H9 (cell line): ENCODE data around the gene TRAF3. TPM values are rescaled to one million over a fixed set of nuclear protein-coding genes. Genes with fewer than 3 reads are reported as not detected.

Source experiments
- DNase-seq: peaks from one replicate; pipeline ENCODE4 v3.0.0-alpha.2; 2017
- H2AFZ ChIP-seq: one replicate; pipeline ENCODE4 v1.6.1; 2013; ENCODE audit warnings: mild to moderate bottlenecking, low read length, control low read depth, moderate library complexity
- H2AK5ac ChIP-seq: 2 replicates; pipeline ENCODE4 v1.6.1; 2013; ENCODE audit warnings: low read length, control low read depth, mixed read lengths; ENCODE audit not compliant: insufficient read length
- H2BK120ac ChIP-seq: one replicate; pipeline ENCODE4 v1.6.1; 2013; ENCODE audit warnings: low read depth, mild to moderate bottlenecking, low read length, control low read depth, inconsistent platforms; ENCODE audit not compliant: poor library complexity, severe bottlenecking
- H2BK12ac ChIP-seq: 2 replicates; pipeline ENCODE4 v1.6.1; 2013; ENCODE audit warnings: low read length, control low read depth, mixed read lengths, low read depth; ENCODE audit not compliant: insufficient read length
- H2BK15ac ChIP-seq: 2 replicates; pipeline ENCODE4 v1.6.1; 2013; ENCODE audit warnings: low read depth, low read length, control low read depth
- H2BK20ac ChIP-seq: one replicate; pipeline ENCODE4 v1.6.1; 2013; ENCODE audit warnings: low read depth, mild to moderate bottlenecking, low read length, control low read depth, inconsistent platforms; ENCODE audit not compliant: poor library complexity, severe bottlenecking
- H2BK5ac ChIP-seq: 2 replicates; pipeline ENCODE4 v1.6.1; 2013; ENCODE audit warnings: low read length, control low read depth, mixed read lengths; ENCODE audit not compliant: insufficient read length
- H3K14ac ChIP-seq: 2 replicates; pipeline ENCODE4 v1.6.1; 2013; ENCODE audit warnings: low read length, control low read depth; ENCODE audit not compliant: insufficient read depth
- H3K18ac ChIP-seq: 2 replicates; pipeline ENCODE4 v1.6.1; 2013; ENCODE audit warnings: low read depth, mild to moderate bottlenecking, mixed read lengths, low read length, control low read depth; ENCODE audit not compliant: insufficient read length
- H3K23ac ChIP-seq: 2 replicates; pipeline ENCODE4 v1.6.1; 2013; ENCODE audit warnings: low read length, control low read depth, mixed read lengths, low read depth; ENCODE audit not compliant: insufficient read length
- H3K23me2 ChIP-seq: 2 replicates; pipeline ENCODE4 v1.6.1; 2013; ENCODE audit warnings: low read depth, mild to moderate bottlenecking, mixed read lengths, low read length, control low read depth; ENCODE audit not compliant: insufficient read length, poor library complexity, severe bottlenecking
- H3K27ac ChIP-seq: 2 replicates; pipeline ENCODE4 v1.5.1; 2013; ENCODE audit warnings: low read length, control low read depth, mixed read lengths, low read depth; ENCODE audit not compliant: insufficient read length
- H3K27me3 ChIP-seq: 2 replicates; pipeline ENCODE4 v1.6.1; 2013; ENCODE audit warnings: low read length, control low read depth, inconsistent platforms; ENCODE audit not compliant: insufficient read depth
- H3K4ac ChIP-seq: 2 replicates; pipeline ENCODE4 v1.6.1; 2013; ENCODE audit warnings: low read depth, mild to moderate bottlenecking, control low read depth, inconsistent platforms, low read length, moderate library complexity
- H3K4me1 ChIP-seq: 2 replicates; pipeline ENCODE4 v1.6.1; 2013; ENCODE audit warnings: low read length, control low read depth, inconsistent platforms; ENCODE audit not compliant: insufficient read depth
- H3K4me2 ChIP-seq: 2 replicates; pipeline ENCODE4 v1.6.1; 2013; ENCODE audit warnings: low read length, control low read depth, mixed read lengths; ENCODE audit not compliant: insufficient read length, insufficient read depth
- H3K56ac ChIP-seq: 2 replicates; pipeline ENCODE4 v1.6.1; 2013; ENCODE audit warnings: low read depth, mild to moderate bottlenecking, mixed read lengths, low read length, control low read depth; ENCODE audit not compliant: insufficient read length
- H3K79me1 ChIP-seq: 2 replicates; pipeline ENCODE4 v1.6.1; 2013; ENCODE audit warnings: low read depth, mild to moderate bottlenecking, moderate library complexity, low read length, control low read depth, inconsistent platforms; ENCODE audit not compliant: insufficient read depth, poor library complexity, severe bottlenecking
- H3K79me2 ChIP-seq: 2 replicates; pipeline ENCODE4 v1.6.1; 2013; ENCODE audit warnings: low read length, control low read depth, inconsistent platforms; ENCODE audit not compliant: insufficient read depth
- H3K9ac ChIP-seq: 2 replicates; pipeline ENCODE4 v1.6.1; 2013; ENCODE audit warnings: low read length, control low read depth, mixed read lengths; ENCODE audit not compliant: insufficient read length; ENCODE audit errors: extremely low read depth
- H3K9me3 ChIP-seq: one replicate; pipeline ENCODE4 v1.6.1; 2013; ENCODE audit warnings: low read depth, low read length, inconsistent platforms; ENCODE audit not compliant: control insufficient read depth
- H3T11ph ChIP-seq: one replicate; pipeline ENCODE4 v1.6.1; 2013; ENCODE audit warnings: mild to moderate bottlenecking, low read length, control low read depth, inconsistent platforms
- H4K20me1 ChIP-seq: one replicate; pipeline ENCODE4 v1.6.1; 2013; ENCODE audit not compliant: control insufficient read depth, insufficient read length, insufficient read depth
- H4K5ac ChIP-seq: 2 replicates; pipeline ENCODE4 v1.6.1; 2013; ENCODE audit warnings: low read depth, mild to moderate bottlenecking, mixed read lengths, low read length, control low read depth; ENCODE audit not compliant: insufficient read length
- H4K8ac ChIP-seq: replicated peaks from 2 replicates; pipeline ENCODE4 v1.6.1; 2013; ENCODE audit warnings: low read length, control low read depth, mixed read lengths, low read depth; ENCODE audit not compliant: insufficient read length
- H4K91ac ChIP-seq: 2 replicates; pipeline ENCODE4 v1.6.1; 2013; ENCODE audit warnings: low read depth, mild to moderate bottlenecking, moderate library complexity, mixed read lengths, low read length, control low read depth; ENCODE audit not compliant: insufficient read length
- H3K27ac Mint-ChIP-seq, 3 experiments: 2 replicates in 2 of 3; 3 replicates in 1 of 3; pipeline ENCODE4 v1.8.0; 2020 to 2021; ENCODE audit warnings: mixed read lengths in 3 of 3, mild to moderate bottlenecking in 1 of 3, moderate library complexity in 1 of 3
- H3K27me3 Mint-ChIP-seq: 2 replicates; pipeline ENCODE4 v1.8.0; 2021; ENCODE audit warnings: low read depth, mild to moderate bottlenecking, moderate library complexity, mixed read lengths
- H3K36me3 Mint-ChIP-seq, 3 experiments: 2 replicates in 2 of 3; 3 replicates in 1 of 3; pipeline ENCODE4 v1.8.0; 2020 to 2021; ENCODE audit warnings: low read depth in 3 of 3, mixed read lengths in 3 of 3; ENCODE audit not compliant: insufficient read depth in 1 of 3
- H3K4me1 Mint-ChIP-seq, 2 experiments: 2 replicates each; pipeline ENCODE4 v1.8.0; 2020; ENCODE audit warnings: mixed read lengths in 2 of 2
- H3K4me3 Mint-ChIP-seq, 2 experiments: 2 replicates in 1 of 2; 3 replicates in 1 of 2; pipeline ENCODE4 v1.8.0; 2020 to 2021; ENCODE audit warnings: mild to moderate bottlenecking in 2 of 2, mixed read lengths in 2 of 2, moderate library complexity in 1 of 2
- H3K9me3 Mint-ChIP-seq, 2 experiments: 2 replicates in 1 of 2; 3 replicates in 1 of 2; pipeline ENCODE4 v1.8.0; 2020; ENCODE audit warnings: mild to moderate bottlenecking in 2 of 2, mixed read lengths in 2 of 2, moderate library complexity in 1 of 2
- CTCF ChIP-seq: fragments of 200-600 bp; sonication (generic); conservative IDR thresholded peaks from 3 replicates; pipeline ENCODE4 v1.8.0; 2021; ENCODE audit warnings: antibody characterized with exemption, mild to moderate bottlenecking
- WGBS: extraction: QIAGEN DNeasy Blood & Tissue Kit; methylation state at CpG from one replicate; pipeline ENCODE4 v1.1.7; 2013; ENCODE audit warnings: missing lambda C conversion rate, low lambda C conversion rate, mixed read lengths; ENCODE audit not compliant: insufficient read length; ENCODE audit errors: extremely low coverage; 5-methylcytosine and 5-hydroxymethylcytosine counted together
- total RNA-seq: library from RNA; stranded (reverse); gene quantifications from 2 replicates; pipeline ENCODE4 v1.2.1, GENCODE V29; 2021

Gene TRAF3
- total RNA-seq, 1 experiment from 2014 or later, result 9.6 TPM

- no peak overlapping the region for H3K14ac ChIP-seq
- H2AK5ac ChIP-seq, result no peak overlapping the region
- no peak overlapping the region for H3K4ac ChIP-seq
- H3K36me3 Mint-ChIP-seq, result peaks cover 25 to 40% (median 35%) of the 10 kb centered on the region in 3 experiments
- peaks cover 16 to 17% of the 10 kb centered on the region in 2 experiments for H3K9me3 Mint-ChIP-seq
- no peaks in the 10 kb centered on the region for H4K20me1 ChIP-seq
- no peak overlapping the region for H3K4me2 ChIP-seq
- no peak overlapping the region for H3K56ac ChIP-seq
- no peaks in the 10 kb centered on the region for H3K27me3 ChIP-seq
- H3K18ac ChIP-seq, result no peak overlapping the region
- H4K5ac ChIP-seq, result no peak overlapping the region
- DNase-seq, result no peak
- H3T11ph ChIP-seq, result no peak overlapping the region
- no peaks in the 10 kb centered on the region for H3K79me1 ChIP-seq
- no peaks in the 10 kb centered on the region for H3K27me3 Mint-ChIP-seq
- H2BK12ac ChIP-seq, result no peak overlapping the region
- H2BK120ac ChIP-seq, result no peak overlapping the region
- H2BK5ac ChIP-seq, result no peak overlapping the region
- H2AFZ ChIP-seq, result no peak overlapping the region
- no peak overlapping the region; a peak in 1 of 7 replicates for H3K27ac Mint-ChIP-seq
- H3K4me3 Mint-ChIP-seq, result no peak overlapping the region
- no peak overlapping the region for H4K8ac ChIP-seq
- H2BK20ac ChIP-seq, result no peak overlapping the region
- no peak overlapping the region for H3K27ac ChIP-seq
- no peak overlapping the region for H2BK15ac ChIP-seq
- H3K79me2 ChIP-seq, result no peaks in the 10 kb centered on the region
- H4K91ac ChIP-seq, result no peak overlapping the region
- no peaks in the 10 kb centered on the region for H3K23me2 ChIP-seq
- H3K4me1 ChIP-seq, result no peaks in the 10 kb centered on the region
- H3K9me3 ChIP-seq, result no peaks in the 10 kb centered on the region
- WGBS, result no CpG with 5 or more reads among the region's 33 CpGs
- no peaks in the 10 kb centered on the region; a peak in 1 of 4 replicates for H3K4me1 Mint-ChIP-seq
- H3K9ac ChIP-seq, result no peak overlapping the region
- H3K23ac ChIP-seq, result no peak overlapping the region
- TF ChIP-seq CTCF, result no peak
These were observed 130.1 kb downstream of the TRAF3 start for GRCh38 chr14:102907303-102907844.
